ENCODE results near the gene C16orf54. TPM values are rescaled to one million over a fixed set of nuclear protein-coding genes. Genes with fewer than 3 reads are reported as not detected.

C16orf54 gene
- total and polyA plus RNA-seq, 9 of the 15 experiments (the other 6 are each of a cell fraction or from before 2014, with no cell fraction given) = 0.09 TPM; not detected in 8

GRCh38 chr16:29699324-29700219, 46.2 kb downstream of the C16orf54 start (continued):
- TF ChIP-seq CHD7 (IDR thresholded peaks at IDR 0.05; ENCODE audit: low read depth, low read length) = no peak
- no peak for TF ChIP-seq ZBTB17 (CRISPR knock-in tag; IDR thresholded peaks at IDR 0.05)
- TF ChIP-seq ETV5 (CRISPR knock-in tag; IDR thresholded peaks at IDR 0.05; ENCODE audit: low read depth) = no peak
- no peak for TF ChIP-seq PHF20 (IDR thresholded peaks at IDR 0.05; ENCODE audit: partially characterized antibody)
- TF ChIP-seq POLR2B (IDR thresholded peaks at IDR 0.05; ENCODE audit: low read depth, partially characterized antibody) = no peak
- TF ChIP-seq POLR2A (conservative IDR thresholded peaks at IDR 0.05) = 0 out of 2 replicates have a peak, but pooled peaks have one; percentile 34
- TF ChIP-seq SNAPC5 (CRISPR knock-in tag; IDR thresholded peaks at IDR 0.05) = no peak
- no peak for TF ChIP-seq SRSF3 (IDR thresholded peaks at IDR 0.05; ENCODE audit: insufficient read depth, low read length)
- TF ChIP-seq RBM22 (IDR thresholded peaks at IDR 0.05; ENCODE audit: low read depth, low read length, poor library complexity, severe bottlenecking) = no peak
- TF ChIP-seq NR4A1 (CRISPR knock-in tag; IDR thresholded peaks at IDR 0.05) = no peak
- 0 out of 2 replicates have a peak, but pooled peaks have one; percentile 43 for TF ChIP-seq NR4A1 (tag; IDR thresholded peaks at IDR 0.05)
- no peak for TF ChIP-seq ZC3H4 (CRISPR knock-in tag; IDR thresholded peaks at IDR 0.05; ENCODE audit: borderline replicate concordance)
- TF ChIP-seq XRCC5 (IDR thresholded peaks at IDR 0.05; ENCODE audit: low read depth, low read length) = no peak
- no peak for TF ChIP-seq DMBX1 (CRISPR knock-in tag; IDR thresholded peaks at IDR 0.05; ENCODE audit: borderline replicate concordance)
